MG63 (cell line): ENCODE data around the gene PDS5B. TPM values are rescaled to one million over a fixed set of nuclear protein-coding genes. Genes with fewer than 3 reads are reported as not detected.

Experiments used
- DNase-seq: peaks from one replicate; pipeline ENCODE4 v3.0.0-alpha.2; 2020
- H3K27me3 ChIP-seq: fragments of 250-450 bp; sonication (Bioruptor Pico); 2 replicates; pipeline ENCODE4 v1.5.1; 2020; ENCODE audit warnings: mild to moderate bottlenecking, moderate library complexity
- H3K36me3 ChIP-seq: fragments of 250-450 bp; sonication (Bioruptor Pico); 2 replicates; pipeline ENCODE4 v1.5.1; 2020; ENCODE audit warnings: mild to moderate bottlenecking, moderate library complexity
- H3K4me3 ChIP-seq: fragments of 250-450 bp; sonication (Bioruptor Pico); 2 replicates; pipeline ENCODE4 v1.5.1; 2020; ENCODE audit warnings: mild to moderate bottlenecking, moderate library complexity
- H3K9me3 ChIP-seq: fragments of 250-450 bp; sonication (Bioruptor Pico); 2 replicates; pipeline ENCODE4 v1.5.1; 2020; ENCODE audit warnings: mild to moderate bottlenecking, moderate library complexity
- total RNA-seq: library from RNA; depleted of rRNA; stranded (reverse); fragments of >200 nt; shearing (Covaris generic); gene quantifications from 2 replicates; pipeline ENCODE4 v1.2.3, GENCODE V29; 2014; ENCODE audit warnings: low replicate concordance

Gene PDS5B
- total RNA-seq, 1 experiment from 2014 or later: 9.4 TPM

DNA sequence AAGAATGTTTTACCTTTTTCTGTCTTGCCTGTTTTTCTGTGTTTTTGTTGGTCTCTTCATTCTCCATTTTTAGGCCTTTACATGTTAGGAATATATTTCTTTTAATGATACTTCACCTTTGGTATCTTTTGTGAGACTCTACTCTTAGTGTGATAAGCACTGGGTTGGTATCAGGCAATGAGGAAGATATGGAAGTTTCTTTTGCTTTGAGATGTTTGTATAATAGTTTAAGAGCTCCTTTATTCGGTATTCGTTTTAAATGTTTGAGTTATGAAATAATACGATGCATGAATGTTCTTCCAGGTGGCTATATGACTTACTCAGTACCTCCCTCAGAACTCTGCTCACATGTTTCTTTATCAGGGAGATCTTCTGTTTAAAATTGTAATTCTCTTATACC lies 144.8 kb downstream of the PDS5B start:
- no peaks in the 10 kb centered on the region for H3K27me3 ChIP-seq
- H3K4me3 ChIP-seq: no peak overlapping the region
- no peak for DNase-seq
- H3K9me3 ChIP-seq: no peaks in the 10 kb centered on the region
- peaks cover 5% of the 10 kb centered on the region for H3K36me3 ChIP-seq

DNA sequence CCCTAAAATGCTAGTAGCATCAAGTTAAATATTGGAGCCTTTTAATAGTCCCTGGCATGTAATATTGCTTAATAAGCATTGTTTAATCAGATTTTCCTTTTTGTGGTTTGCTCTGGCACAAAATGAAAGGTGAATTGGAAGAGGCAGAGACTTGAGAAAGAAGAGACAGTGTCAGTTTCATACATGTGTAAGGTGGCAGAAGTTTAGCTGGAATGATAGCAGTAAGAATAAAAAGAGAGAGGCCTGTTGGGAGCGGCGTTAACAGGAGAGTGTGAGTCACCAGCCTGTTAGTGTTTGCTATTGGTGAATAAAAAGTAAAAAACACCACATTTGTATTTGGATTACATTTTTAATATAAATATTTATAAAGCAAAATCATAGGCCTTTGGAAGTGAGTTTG lies 145.3 kb downstream of the PDS5B start:
- peaks cover 5% of the 10 kb centered on the region for H3K36me3 ChIP-seq
- no peaks in the 10 kb centered on the region for H3K9me3 ChIP-seq
- no peaks in the 10 kb centered on the region for H3K27me3 ChIP-seq
- H3K4me3 ChIP-seq: no peak overlapping the region
- DNase-seq: peak; percentile 31

DNA sequence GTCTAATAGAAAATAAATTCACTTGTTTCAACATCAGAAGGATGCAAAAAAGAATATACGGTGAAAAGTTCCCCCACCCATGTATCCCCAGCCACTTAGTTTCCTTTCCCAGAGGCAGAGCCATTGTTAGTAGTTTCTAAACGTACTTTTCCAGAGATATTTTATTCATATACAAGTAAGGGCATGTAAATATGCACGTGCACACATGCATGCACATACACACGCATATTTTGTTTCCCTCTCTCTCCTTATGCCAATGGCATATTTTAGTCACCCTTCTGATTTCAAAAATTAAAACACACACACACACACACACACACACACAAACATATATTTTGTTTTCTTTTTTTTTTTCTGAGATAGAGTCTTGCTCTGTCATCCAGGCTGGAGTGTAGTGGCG lies 147.4 kb downstream of the PDS5B start:
- peaks cover 5% of the 10 kb centered on the region for H3K36me3 ChIP-seq
- DNase-seq: no peak
- H3K4me3 ChIP-seq: no peak overlapping the region
- no peaks in the 10 kb centered on the region for H3K27me3 ChIP-seq
- H3K9me3 ChIP-seq: no peaks in the 10 kb centered on the region

DNA sequence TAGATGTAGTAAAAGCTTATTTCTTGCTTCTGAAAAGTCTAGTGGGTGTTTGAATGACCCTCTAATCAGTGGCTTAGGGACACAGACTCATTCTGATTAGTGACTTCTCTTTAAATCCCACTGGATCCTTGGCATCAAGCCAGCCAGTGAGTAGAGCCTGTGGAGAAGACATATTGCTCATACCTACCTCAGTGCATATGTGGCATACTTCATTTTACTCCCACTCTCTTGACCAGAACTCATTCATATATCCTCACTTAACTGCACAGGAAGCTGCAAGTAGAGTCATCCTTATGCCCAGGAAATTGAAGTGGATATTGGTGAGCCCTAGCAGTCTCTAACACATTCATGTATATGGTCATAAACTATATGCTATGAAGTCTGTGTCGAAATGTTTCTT lies 148.3 kb downstream of the PDS5B start:
- Histone ChIP-seq H3K36me3 (peaks cover 3% of the 10 kb centered on the region), H3K27me3 (no peaks in the 10 kb centered on the region), H3K4me3 (no peak overlapping the region), H3K9me3 (no peaks in the 10 kb centered on the region)
- DNase-seq: peak; percentile 57

DNA sequence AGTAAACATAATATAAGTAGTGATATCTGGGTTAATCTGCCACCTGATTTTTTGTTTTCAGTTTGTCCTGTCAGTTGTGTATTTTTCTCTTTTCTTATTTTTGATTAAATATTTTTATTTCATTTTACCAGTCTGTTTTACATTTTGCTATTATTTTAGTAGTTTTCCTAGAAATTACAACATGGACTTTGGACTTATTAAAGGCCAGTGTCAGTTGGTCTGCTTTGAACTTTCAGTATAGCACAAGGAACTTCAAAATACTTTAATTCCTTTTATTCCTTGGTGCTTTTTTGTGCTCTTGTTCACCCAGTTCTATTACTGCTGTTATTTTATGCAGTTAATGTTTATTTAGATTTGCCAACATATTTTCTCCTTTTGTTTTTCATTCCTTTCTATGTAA lies 149.6 kb downstream of the PDS5B start:
- no peak for DNase-seq
- Histone ChIP-seq H3K9me3 (no peaks in the 10 kb centered on the region), H3K36me3 (peaks cover 2% of the 10 kb centered on the region; the same call in 1 of the 2 replicates), H3K27me3 (no peaks in the 10 kb centered on the region), H3K4me3 (no peak overlapping the region)

DNA sequence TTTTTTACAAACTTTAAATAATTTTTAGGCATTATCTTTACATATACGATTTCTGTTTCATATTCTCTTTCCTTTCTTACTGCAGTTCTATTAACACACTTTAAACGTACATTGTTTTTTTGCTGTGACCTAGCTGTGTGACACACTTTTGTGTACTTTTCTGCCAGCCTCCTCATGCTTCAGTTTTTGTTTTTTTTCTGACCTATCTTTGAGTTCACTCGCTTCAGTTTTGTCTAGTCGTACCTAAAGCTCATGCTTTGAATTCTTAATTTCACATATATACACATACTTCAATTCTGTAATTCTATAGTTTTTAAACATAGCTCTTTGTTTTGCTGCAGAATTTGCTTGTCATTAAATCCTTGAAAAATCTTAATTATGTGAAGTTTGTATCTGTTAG lies 150.4 kb downstream of the PDS5B start:
- H3K4me3 ChIP-seq: no peak overlapping the region
- H3K36me3 ChIP-seq: peaks cover 2% of the 10 kb centered on the region; the same call in 1 of the 2 replicates
- H3K9me3 ChIP-seq: no peaks in the 10 kb centered on the region
- DNase-seq: no peak
- H3K27me3 ChIP-seq: no peaks in the 10 kb centered on the region

DNA sequence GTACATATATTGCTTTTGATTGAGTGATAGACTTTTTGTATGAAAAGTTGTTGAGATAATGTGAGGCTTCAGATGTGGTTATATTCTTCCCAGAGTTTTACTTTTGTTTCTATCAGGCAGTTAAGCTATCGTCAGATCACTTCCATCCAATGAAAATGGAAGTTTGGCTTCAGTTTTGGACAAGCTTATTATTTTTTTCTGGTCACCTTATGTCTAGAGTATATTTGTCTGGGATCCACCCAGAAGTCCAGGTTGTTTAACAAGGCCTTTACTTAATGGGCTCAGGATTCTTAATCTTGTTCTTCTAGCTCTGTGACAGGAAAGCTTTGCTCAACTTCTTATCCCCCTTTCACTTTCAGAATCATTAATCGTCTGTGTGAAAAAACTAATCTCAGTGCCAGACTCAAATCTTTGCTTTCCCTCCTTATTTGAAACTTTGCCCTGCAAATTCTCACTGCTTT lies 150.9 kb downstream of the PDS5B start:
- H3K4me3 ChIP-seq: no peak overlapping the region
- no peaks in the 10 kb centered on the region for H3K9me3 ChIP-seq
- H3K36me3 ChIP-seq: peaks cover 2% of the 10 kb centered on the region; the same call in 1 of the 2 replicates
- no peak for DNase-seq
- no peaks in the 10 kb centered on the region for H3K27me3 ChIP-seq

DNA sequence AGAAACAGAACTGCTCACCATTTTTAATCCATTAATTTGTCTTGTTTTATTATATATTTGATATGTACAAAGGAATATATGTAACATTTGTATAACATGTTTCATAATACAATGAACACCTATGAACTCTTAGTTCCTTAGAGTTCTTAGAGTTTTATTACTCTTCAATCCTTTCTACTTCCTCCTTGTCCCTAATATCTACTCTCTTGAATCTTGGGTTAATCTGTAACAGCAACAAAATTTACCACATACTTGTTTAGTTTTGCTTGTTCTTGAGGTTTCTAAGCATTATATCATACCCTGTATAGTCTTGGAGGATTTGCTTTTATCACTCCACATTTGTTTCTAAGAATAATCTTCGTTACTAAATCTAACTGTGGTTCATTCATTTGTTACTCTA lies 151.4 kb downstream of the PDS5B start:
- no peaks in the 10 kb centered on the region for H3K9me3 ChIP-seq
- H3K4me3 ChIP-seq: no peak overlapping the region
- H3K36me3 ChIP-seq: 0 out of 2 replicates have a peak, but pooled peaks cover under 1% of the 10 kb centered on the region
- H3K27me3 ChIP-seq: no peaks in the 10 kb centered on the region
- DNase-seq: no peak

DNA sequence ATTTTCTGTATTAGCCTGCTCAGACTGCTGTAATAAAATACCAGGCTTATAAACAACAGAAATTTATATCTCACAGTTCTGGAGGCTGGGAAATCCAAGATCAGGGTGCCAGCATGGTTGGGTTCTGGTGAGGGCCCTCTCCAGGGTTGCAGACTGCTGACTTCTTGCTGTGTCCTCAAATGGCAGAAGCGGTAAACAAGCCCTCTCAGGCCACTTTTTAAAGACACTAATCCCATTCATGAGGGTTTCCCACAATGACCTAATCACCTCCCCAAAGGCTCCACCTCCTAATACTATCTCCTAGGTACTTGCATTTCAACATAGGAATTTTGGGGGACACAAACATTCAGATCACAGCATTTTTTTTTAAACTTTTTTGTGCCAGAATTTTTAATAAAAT lies 159.3 kb downstream of the PDS5B start:
- H3K27me3 ChIP-seq: no peaks in the 10 kb centered on the region
- peaks cover 22% of the 10 kb centered on the region for H3K36me3 ChIP-seq
- no peak overlapping the region for H3K4me3 ChIP-seq
- no peak for DNase-seq
- H3K9me3 ChIP-seq: no peaks in the 10 kb centered on the region

DNA sequence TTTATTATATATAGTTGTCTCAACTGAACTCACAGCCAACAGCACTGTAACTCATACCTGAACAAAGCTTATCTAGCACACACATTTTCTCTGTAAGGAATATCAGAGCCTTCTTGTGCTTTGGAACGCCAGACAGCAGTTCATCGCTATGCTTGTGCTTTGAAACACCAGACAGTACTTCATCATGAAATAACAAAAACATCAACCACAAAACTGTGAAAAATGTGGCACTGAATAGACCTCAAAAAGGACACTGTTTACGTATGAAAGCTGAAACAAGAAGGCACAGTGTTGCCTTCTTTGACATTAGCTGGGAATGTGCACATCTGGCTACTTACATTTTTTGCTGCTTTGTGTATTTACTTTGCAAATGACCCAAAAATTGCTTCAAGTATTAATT lies 160.2 kb downstream of the PDS5B start:
- Histone ChIP-seq H3K36me3 (peaks cover 25% of the 10 kb centered on the region), H3K9me3 (no peaks in the 10 kb centered on the region), H3K4me3 (no peak overlapping the region), H3K27me3 (no peaks in the 10 kb centered on the region)
- DNase-seq: no peak

DNA sequence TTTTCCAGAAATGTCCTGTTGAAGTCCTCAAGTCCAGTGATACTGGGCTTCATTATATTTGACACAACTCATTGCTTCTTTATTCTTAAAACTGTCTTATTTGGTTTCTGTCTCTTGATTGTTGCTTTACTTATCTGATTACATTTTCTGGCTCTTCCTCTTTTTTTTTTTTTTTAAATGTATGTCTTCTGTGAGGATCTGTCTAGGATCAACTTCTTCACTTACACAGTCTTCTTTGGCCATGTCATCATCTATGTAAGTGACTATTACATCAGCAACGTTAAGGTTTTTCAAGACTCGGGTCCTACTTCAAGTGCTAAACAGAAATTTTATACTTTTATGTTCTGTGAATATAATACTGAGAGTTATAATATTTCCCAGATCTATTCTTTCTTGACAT lies 162.1 kb downstream of the PDS5B start:
- H3K36me3 ChIP-seq: peaks cover 28% of the 10 kb centered on the region
- H3K4me3 ChIP-seq: no peak overlapping the region
- H3K9me3 ChIP-seq: no peaks in the 10 kb centered on the region
- H3K27me3 ChIP-seq: no peaks in the 10 kb centered on the region
- no peak for DNase-seq

DNA sequence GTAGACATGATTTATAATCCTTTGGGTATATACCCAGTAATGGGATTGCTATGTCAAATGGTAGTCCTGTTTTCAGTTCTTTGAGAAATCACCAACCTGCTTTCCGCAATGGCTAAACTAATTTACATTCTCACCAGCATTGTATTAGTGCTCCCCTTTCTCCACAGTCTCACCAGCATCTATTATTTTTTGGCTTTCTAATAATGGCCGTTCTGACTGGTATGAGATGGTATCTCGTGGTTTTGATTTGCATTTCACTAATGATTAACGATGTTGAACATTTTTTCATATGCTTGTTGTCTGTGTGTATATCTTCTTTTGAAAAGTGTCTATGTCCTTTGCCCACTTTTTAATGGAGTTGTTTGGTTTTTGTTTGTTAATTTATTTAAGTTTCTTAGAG lies 165.1 kb downstream of the PDS5B start:
- H3K9me3 ChIP-seq: no peaks in the 10 kb centered on the region
- no peak for DNase-seq
- no peak overlapping the region for H3K4me3 ChIP-seq
- peaks cover 22% of the 10 kb centered on the region for H3K36me3 ChIP-seq
- no peaks in the 10 kb centered on the region for H3K27me3 ChIP-seq

DNA sequence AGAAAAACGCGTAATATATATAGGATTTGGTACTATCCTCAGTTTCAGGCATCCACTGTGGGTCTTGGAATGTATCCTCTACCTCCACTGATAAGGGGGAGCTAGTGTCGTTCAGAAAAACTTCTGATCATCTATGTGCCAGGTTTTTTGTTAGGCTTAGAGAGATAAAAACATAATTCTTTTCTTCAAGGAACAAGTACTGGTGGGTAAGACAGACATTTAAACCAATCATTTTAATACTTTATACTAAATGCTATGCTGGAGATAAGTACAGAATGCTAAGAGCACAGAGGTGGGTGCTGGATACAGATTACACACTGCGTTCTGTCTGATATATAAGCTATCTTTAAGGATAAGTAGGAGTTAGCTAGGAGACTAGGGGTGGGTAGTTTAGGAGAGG lies 166.1 kb downstream of the PDS5B start:
- H3K4me3 ChIP-seq: no peak overlapping the region
- no peaks in the 10 kb centered on the region for H3K9me3 ChIP-seq
- peaks cover 20% of the 10 kb centered on the region for H3K36me3 ChIP-seq
- no peaks in the 10 kb centered on the region for H3K27me3 ChIP-seq
- DNase-seq: no peak

DNA sequence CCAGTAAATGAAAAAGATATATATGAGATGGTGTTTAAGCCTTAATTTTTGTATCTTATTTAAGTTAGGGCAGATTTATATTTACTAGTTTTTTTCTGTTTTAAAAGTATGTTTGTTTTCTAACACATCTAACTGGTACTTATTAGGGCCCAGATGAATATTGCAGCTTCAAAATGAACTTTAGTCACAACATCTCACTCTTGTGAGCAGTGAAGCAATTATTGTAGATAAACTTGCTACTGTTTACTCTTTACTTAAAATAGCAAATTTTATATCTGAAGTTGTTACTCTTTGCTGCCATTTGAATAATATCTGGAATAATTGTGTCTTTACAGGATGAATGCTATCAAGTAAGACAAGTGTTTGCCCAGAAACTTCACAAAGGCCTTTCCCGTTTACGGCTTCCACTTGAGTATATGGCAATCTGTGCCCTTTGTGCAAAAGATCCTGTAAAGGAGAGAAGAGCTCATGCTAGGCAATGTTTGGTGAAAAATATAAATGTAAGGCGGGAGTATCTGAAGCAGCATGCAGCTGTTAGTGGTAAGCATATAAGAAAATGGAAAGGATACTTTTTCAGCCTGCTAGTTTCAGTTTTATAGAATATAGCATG lies 166.8 kb downstream of the PDS5B start:
- Histone ChIP-seq H3K27me3 (no peaks in the 10 kb centered on the region), H3K36me3 (peaks cover 23% of the 10 kb centered on the region), H3K9me3 (no peaks in the 10 kb centered on the region), H3K4me3 (no peak overlapping the region)
- DNase-seq: no peak

DNA sequence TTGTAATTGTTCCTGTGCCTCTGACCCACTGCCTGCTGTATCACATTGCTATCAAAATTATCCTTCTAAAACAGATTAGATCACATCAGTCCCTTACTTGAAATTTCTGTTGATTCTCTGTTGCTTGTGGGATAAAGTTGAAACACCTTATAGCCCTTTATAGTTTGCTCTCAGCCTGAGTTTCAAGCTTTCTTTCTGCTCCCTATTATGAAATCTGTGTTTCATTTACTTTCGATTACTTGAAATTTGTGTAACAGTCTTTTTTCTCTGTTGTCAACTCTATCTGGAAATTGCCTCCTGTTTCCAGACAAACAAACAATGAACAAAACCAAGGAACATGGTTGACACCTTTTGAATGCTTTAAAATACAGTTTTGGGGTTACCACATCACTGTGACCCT lies 167.9 kb downstream of the PDS5B start:
- Histone ChIP-seq H3K36me3 (peaks cover 29% of the 10 kb centered on the region), H3K4me3 (no peak overlapping the region), H3K9me3 (no peaks in the 10 kb centered on the region), H3K27me3 (no peaks in the 10 kb centered on the region)
- DNase-seq: no peak

DNA sequence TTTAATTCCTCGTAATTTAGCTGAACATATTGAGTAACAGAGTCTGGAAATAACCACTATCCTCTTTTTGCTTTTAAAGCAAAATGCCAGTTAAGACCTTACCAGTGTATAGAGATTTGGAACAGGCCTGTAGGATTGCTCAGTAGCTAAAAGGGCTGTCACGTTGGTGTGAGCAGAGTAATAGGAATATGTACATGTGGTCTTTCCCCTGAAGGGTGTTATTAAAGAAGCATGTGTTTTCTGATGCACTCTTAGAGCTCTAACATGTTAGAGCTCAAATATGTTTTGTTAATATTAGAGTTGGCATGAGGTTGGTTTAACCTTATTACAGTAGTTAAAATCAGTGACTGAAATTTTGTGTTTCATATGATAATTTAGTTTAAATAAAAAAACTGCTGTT lies 172.9 kb downstream of the PDS5B start:
- DNase-seq: no peak
- Histone ChIP-seq H3K36me3 (peaks cover 55% of the 10 kb centered on the region), H3K27me3 (no peaks in the 10 kb centered on the region), H3K9me3 (peaks cover 3% of the 10 kb centered on the region; the same call in 1 of the 2 replicates), H3K4me3 (no peak overlapping the region)

DNA sequence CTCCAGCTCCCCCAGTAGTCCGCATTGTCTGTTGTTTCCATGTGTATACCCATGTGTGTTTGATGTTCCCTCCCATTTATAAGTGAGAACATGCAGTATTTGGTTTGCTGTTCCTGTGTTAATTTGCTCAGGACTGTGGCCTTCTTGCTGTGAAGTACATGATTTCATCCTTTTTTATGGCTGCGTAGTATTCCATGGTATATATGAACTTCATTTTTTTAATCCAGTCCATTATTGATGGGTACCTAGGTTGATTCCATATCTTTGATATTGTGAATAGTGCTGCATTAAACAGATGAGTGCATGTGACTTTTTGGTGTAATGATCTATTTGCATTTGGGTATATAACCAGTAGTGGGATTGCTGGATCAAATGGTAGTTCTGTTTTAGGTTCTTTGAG lies 175.2 kb downstream of the PDS5B start:
- no peak overlapping the region for H3K4me3 ChIP-seq
- H3K36me3 ChIP-seq: peaks cover 62% of the 10 kb centered on the region
- no peaks in the 10 kb centered on the region for H3K27me3 ChIP-seq
- DNase-seq: no peak
- H3K9me3 ChIP-seq: peaks cover 3% of the 10 kb centered on the region; the same call in 1 of the 2 replicates

DNA sequence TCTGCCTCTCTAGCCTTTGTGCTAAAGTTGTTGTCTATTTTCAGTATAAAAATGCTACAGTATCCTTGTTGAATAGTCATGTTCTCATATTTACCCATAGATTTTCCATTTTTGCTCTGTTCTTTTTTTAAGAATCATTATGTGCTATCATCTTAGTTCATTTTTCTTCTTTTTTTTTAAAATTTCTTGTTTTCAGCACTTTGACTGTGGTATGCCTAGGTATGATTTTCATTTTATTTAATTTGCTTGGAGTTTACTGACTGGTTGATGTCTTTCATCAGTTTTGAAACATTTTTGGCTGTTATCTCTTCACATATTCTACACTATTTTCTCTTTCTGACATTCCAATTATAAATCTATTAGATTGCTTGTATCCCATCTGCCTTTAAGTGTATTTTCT lies 192.9 kb downstream of the PDS5B start:
- Histone ChIP-seq H3K36me3 (peaks cover 17% of the 10 kb centered on the region), H3K27me3 (no peaks in the 10 kb centered on the region)

More for the DNA sequence above, 192.9 kb downstream of the PDS5B start:
- DNase-seq: no peak
- Histone ChIP-seq H3K4me3 (no peak overlapping the region), H3K9me3 (no peaks in the 10 kb centered on the region)
